Activated naive CD4-positive, alpha-beta T cell treated with anti-CD3 and anti-CD28 coated beads, Interleukin-2, amount 50 U/mL, for 72 hours (primary cell): ENCODE measurements around the gene PLEKHA6. TPM values are rescaled to one million over a fixed set of nuclear protein-coding genes. Genes with fewer than 3 reads are reported as not detected.

ENCODE experiments used
- ATAC-seq, 2 donors: fragments of 150-1000 bp; cut with Tn5 transposase; 2 replicates each; pipeline ENCODE4 v1.10.0; 2021; ENCODE audit warnings: mild to moderate bottlenecking in 2 of 2, moderate library complexity in 2 of 2
- DNase-seq, 2 donors: peaks; one replicate each; pipeline ENCODE4 v3.0.0; 2021 to 2022; ENCODE audit warnings: low spot score in 2 of 2
- H3K27ac Mint-ChIP-seq, 2 donors: one replicate each; pipeline ENCODE4 v1.8.0; 2022; ENCODE audit warnings: mild to moderate bottlenecking in 2 of 2, mixed read lengths in 2 of 2
- H3K36me3 Mint-ChIP-seq, 2 donors: one replicate each; pipeline ENCODE4 v1.8.0; 2022; ENCODE audit warnings: mixed read lengths in 2 of 2
- H3K9me3 Mint-ChIP-seq, 2 donors: one replicate each; pipeline ENCODE4 v1.8.0; 2022; ENCODE audit warnings: mixed read lengths in 2 of 2
- total RNA-seq, 2 donors: library from RNA; stranded (reverse); gene quantifications; one replicate each; pipeline ENCODE4 v1.2.3, GENCODE V29; 2022

Gene PLEKHA6
- total RNA-seq, 2 donors from 2014 or later, result 1.0 to 2.6 TPM

DNA sequence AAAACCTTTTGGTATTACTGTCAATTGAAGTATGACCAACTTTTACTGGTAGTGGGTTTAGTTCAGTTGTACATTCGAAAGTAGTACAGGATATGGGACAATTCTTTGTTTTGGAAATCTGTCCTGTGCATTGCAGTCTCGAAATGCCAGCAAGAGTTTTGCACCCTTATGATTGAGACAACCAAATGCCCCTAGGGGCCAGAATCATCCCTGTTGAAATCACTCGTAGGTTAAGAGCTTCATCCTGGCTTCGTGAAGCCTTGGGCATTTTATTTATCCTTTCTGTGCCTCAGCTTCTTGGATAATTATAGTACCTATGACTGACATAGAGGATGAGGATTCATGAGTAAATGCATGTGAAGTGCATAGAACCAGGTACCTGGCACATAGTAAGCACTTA lies 143.5 kb downstream of the PLEKHA6 start:
- no peak for DNase-seq
- H3K27ac Mint-ChIP-seq, result no peak overlapping the region
- H3K9me3 Mint-ChIP-seq, result no peaks in the 10 kb centered on the region
- H3K36me3 Mint-ChIP-seq, result no peaks in the 10 kb centered on the region
- ATAC-seq, result no peak

DNA sequence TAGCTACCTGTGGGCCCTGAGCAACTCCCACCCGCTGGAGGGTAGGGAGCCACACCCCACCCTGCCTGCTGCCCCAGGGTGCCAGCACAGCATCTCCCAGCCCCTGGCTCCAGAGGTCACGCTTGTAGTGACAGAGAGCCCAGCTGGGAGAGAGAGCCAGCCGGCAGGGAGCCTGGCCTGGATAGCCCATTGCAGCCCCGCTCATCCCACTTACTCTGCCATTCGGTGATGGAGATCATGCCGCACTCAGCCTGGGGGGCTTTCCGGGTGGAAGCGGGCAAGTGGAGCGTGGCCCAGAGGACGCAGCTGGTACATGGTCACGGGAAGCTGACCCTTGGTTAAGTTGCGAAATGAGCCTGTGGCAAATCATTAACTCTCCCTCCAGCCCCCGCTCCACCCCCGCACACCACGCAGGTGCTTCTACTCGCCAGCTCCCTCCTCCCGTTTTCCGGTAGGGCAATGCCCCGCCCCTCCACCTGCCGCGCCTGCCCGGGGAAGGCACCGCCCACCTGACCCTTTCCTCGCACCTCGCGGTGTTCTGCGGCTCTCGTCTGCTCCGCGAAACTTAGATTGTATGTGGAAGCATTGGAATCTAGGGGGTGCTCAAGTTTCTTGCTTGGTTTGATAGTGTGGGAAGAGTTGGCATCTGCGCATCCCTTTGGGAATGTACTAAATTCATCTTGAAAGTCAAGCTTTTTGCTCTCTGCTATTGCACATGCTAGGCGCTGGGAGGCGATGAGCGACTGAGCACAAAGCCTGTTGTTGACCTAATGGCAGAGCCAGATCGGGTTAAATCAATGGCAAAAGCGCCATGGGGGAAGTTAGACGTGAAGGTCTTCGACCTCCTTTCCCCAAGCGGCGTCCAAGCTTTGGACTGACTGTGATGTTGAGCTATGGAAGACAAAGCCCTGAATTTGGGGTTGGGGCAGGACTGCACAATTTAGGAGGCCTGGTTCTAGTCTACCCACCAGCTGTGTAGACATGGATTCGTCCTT lies 145.8 kb downstream of the PLEKHA6 start, which contains the start of gene GOLT1A:
TSS of gene GOLT1A (minus strand) at position 321 of the 995 bp plus-strand sequence. CDS start at position 239, 82 bp downstream.
- no peaks in the 10 kb centered on the region for H3K36me3 Mint-ChIP-seq
- no peaks in the 10 kb centered on the region for H3K9me3 Mint-ChIP-seq
- DNase-seq (peak in 1 of 2 donors; percentile 59), ATAC-seq (peak; percentile 55 to 87)
- peak within 1 kb of the TSS in 1 of 2 donors; percentile 40 for H3K27ac Mint-ChIP-seq

DNA sequence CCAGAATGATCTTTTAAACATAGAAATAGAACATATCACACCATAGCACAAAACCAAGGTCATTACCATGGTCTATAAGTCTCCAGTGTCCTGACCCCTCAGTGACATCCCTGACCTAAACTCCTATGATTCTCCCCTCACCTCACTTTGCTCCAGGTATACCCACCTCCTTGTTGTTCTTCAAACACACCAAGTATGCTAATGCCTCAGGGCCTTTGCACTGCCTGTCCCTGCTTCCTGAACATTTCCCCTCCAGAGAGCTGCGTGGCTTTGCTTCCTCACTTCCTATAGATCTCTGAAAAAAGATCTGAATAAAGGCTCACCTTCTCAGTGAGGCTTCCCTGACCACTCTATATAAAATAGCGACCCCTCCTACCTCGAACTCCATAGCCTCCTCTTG lies 147.0 kb downstream of the PLEKHA6 start:
- H3K27ac Mint-ChIP-seq, result no peak overlapping the region
- H3K9me3 Mint-ChIP-seq, result no peaks in the 10 kb centered on the region
- no peaks in the 10 kb centered on the region for H3K36me3 Mint-ChIP-seq
- DNase-seq, result no peak
- ATAC-seq, result no peak

DNA sequence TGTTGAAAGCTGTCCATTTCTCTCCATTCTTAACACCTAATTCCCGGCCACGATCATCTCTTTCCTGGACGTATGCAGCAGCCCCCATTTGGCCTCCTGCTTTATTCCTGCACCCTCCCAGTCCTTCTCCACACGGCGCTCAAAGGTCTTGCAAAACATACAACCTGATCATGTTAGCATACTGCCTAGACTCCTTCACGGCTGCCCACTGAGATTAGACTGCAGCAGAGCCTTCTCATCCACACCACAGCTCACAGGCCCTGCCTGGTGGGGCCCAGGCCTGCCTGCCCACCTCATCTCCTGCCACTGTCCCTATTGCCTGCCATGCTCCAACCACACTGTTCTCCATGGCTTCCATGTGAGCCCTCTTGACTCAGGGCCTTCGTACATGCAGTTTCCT lies 148.7 kb downstream of the PLEKHA6 start:
- no peak for ATAC-seq
- no peaks in the 10 kb centered on the region for H3K9me3 Mint-ChIP-seq

DNA sequence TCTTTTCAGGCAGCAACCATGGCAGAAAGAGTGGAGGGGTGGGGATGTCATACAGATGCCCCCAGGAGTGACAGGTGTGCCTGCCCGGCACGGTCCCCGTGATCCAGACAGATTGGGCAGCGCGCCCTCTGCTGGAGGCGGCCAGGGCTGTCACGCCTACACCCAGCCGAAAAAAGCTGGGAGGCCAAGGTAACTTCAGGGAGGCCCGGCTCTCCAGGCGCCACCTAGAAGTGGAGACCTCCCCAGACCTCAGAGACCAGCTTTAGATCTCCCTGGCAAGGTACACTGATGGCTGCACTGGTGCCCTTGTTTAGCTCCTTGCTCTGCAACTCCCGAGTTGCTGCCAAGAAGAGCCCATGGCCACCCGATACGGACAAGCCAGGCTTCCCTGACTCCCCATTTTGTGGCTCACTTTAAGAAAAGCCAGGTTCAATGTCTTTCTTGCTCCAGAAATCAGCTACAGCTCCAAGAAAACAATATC lies 152.6 kb downstream of the PLEKHA6 start:
- ATAC-seq, result peak; percentile 97 to 98
- Mint-ChIP-seq H3K36me3 (no peaks in the 10 kb centered on the region), H3K27ac (no peak overlapping the region), H3K9me3 (no peaks in the 10 kb centered on the region)
- peak; percentile 75 to 87 for DNase-seq

More for the DNA sequence above, 148.7 kb downstream of the PLEKHA6 start:
- no peak for DNase-seq
- Mint-ChIP-seq H3K27ac (no peak overlapping the region), H3K36me3 (no peaks in the 10 kb centered on the region)

DNA sequence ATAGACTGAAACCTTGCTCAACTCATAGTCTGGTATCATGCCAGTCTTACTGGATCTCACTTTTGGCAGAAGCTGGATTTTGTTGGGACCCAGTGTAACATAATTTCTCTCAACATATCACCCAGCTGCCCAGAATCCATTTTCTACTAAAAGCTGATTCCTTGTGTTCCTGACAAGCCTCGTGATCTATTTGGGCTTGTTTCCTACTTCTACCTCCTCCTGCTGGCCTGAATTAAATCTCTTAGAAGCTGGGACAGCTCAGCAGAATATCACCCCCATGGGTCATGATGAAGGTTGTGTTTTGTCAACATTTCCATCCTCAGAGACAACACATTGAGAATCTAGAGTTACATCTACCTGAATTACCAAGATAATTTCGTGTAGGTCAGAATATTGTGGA lies 153.6 kb downstream of the PLEKHA6 start:
- H3K27ac Mint-ChIP-seq, result no peak overlapping the region
- DNase-seq (no peak), ATAC-seq (no peak)
- H3K9me3 Mint-ChIP-seq, result no peaks in the 10 kb centered on the region
- no peaks in the 10 kb centered on the region for H3K36me3 Mint-ChIP-seq

DNA sequence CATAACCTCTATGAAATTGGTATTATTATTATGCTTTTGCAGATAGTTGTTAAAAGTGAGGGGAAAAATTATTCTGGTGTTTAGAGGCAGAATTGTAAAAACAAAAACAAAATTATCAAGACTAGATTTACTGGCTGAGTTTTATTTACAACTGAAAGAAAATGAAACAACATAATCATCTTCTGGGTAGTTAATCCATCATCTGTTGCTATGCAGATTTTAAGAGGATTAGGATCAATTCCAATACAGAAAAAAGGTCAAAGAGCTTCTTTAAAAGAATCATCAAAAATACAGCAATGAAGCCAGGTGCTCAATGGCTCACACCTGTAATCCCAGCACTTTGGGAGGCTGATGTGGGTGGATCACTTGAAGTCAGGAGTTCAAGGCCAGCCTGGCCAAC lies 154.2 kb downstream of the PLEKHA6 start:
- H3K36me3 Mint-ChIP-seq, result no peaks in the 10 kb centered on the region
- no peak for ATAC-seq
- H3K9me3 Mint-ChIP-seq, result no peaks in the 10 kb centered on the region
- no peak overlapping the region for H3K27ac Mint-ChIP-seq
- DNase-seq, result no peak

DNA sequence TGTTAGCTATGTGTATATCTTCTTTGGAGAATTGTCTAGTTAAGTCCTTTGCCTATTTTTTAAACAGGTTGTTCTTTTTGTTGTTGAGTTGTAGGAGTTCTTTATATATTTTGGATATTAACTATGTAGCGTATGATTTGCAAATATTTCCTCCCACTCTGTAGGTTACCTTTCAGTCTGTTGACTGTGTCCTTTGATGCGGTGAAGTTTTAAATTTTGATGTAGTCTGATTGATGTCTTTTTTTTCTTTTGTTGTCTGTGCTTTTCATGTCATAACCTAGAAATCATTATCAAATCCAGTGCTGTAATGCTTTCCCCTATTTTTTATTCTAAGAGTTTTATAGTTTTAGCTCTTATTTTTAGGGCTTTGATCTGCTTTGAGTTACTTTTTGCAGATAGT lies 154.8 kb downstream of the PLEKHA6 start:
- DNase-seq (no peak), ATAC-seq (no peak)
- no peaks in the 10 kb centered on the region for H3K36me3 Mint-ChIP-seq
- H3K27ac Mint-ChIP-seq, result no peak overlapping the region
- H3K9me3 Mint-ChIP-seq, result no peaks in the 10 kb centered on the region

DNA sequence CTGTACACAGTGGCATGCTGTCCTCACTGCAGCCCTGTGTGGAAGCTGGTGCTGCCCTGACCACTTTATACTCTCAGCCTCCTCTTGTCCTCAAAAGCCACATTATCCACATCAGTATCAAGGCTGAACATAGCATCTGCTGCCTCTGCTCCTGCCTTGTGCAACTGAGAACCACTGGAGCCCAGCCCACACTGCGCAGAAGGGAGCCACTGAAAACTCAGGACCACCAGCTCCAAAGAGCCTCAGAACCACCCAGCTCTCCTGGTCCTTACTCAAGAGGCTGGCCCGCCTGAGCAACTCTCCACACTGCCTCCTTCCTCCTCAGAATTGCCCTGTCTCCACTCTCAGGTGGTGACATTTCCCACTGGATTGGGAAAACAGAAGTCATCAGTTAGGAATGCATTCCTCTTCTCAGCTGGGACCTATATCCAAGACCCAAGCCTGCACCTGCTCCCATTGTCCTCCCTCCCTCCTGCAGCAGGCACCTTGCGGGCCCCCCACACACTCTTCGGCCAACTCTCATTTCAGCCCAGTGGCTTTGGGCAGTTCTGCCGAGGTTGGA lies 156.4 kb downstream of the PLEKHA6 start:
- Mint-ChIP-seq H3K9me3 (no peaks in the 10 kb centered on the region), H3K27ac (no peak overlapping the region), H3K36me3 (no peaks in the 10 kb centered on the region)
- ATAC-seq (no peak), DNase-seq (no peak)

DNA sequence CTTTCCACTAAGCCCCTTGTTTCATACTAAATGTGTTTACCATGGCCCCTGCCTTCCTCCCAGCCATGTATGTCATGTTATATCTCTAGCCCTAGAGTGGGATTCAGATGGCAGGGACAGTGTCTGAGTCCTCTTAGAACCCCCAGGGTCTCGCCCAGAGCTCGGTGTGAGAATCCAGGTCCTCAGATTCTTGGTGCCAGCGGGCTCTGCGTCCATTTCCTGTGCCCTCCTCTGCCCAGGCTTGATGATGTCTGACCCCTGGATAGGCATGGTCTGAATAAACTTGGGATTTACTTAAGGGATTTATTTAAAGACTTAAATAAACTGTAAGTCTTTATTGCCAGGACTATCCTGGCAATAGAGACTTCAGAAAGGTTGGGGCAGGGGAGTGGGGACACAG lies 157.2 kb downstream of the PLEKHA6 start:
- H3K9me3 Mint-ChIP-seq, result no peaks in the 10 kb centered on the region
- no peak for ATAC-seq

DNA sequence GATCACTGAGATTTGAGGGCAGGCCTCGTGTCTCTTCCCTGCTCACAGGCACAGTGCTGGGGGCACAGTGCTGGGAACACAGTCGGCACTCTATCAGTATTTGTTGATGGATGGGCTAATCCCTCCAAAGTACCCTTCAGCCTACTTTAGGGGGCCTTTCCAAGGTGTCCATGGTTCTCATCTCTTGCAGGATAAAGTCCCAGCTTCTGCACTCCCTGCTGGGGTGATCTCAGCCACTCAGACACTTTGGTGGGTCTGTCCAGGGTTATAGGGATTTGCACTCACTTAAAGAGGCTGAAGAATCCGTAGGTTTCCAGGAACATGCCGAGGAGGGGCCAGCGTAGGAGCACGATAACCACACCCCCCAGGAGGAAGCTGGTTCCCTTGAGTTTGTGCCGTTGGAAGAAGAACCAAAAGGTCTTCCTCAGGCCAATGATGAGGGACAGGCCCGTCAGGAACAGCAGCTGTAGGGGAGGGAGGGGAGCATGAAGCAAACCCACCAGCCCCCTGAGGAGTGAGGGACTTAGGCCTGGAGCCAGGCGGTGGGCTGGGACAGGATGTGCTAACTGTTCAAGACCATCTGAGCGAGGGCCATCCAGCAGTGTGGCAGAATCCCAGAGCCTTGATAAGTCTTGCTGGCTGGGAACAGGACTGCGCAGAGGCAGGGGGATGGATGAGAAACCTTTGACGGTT lies 158.2 kb downstream of the PLEKHA6 start:
- Mint-ChIP-seq H3K9me3 (no peaks in the 10 kb centered on the region), H3K36me3 (no peaks in the 10 kb centered on the region), H3K27ac (no peak overlapping the region)
- ATAC-seq, result no peak
- DNase-seq, result no peak

More for the DNA sequence above, 157.2 kb downstream of the PLEKHA6 start:
- no peak overlapping the region for H3K27ac Mint-ChIP-seq
- H3K36me3 Mint-ChIP-seq, result no peaks in the 10 kb centered on the region
- no peak for DNase-seq

DNA sequence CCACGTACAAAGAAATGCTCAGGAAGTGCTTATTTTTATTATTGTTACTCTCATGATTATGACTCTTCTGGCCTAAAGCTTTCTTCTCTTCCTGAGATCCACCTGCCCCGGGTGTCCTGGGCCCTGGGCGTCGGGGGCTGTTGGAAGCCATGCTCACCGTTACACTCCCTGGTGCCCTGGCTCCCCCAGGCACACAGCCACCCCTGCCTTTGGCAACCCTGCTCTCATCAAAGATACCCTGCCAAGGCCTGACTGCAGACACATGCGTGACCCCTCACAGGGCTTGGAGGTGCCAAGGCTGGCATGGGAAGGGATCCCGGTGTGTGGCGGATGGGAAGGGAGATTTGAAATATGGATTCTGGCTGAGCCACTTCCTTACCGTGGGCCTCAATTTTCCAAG lies 160.2 kb downstream of the PLEKHA6 start:
- ATAC-seq (no peak), DNase-seq (no peak)
- H3K36me3 Mint-ChIP-seq, result no peaks in the 10 kb centered on the region
- no peaks in the 10 kb centered on the region for H3K9me3 Mint-ChIP-seq
- no peak overlapping the region for H3K27ac Mint-ChIP-seq

DNA sequence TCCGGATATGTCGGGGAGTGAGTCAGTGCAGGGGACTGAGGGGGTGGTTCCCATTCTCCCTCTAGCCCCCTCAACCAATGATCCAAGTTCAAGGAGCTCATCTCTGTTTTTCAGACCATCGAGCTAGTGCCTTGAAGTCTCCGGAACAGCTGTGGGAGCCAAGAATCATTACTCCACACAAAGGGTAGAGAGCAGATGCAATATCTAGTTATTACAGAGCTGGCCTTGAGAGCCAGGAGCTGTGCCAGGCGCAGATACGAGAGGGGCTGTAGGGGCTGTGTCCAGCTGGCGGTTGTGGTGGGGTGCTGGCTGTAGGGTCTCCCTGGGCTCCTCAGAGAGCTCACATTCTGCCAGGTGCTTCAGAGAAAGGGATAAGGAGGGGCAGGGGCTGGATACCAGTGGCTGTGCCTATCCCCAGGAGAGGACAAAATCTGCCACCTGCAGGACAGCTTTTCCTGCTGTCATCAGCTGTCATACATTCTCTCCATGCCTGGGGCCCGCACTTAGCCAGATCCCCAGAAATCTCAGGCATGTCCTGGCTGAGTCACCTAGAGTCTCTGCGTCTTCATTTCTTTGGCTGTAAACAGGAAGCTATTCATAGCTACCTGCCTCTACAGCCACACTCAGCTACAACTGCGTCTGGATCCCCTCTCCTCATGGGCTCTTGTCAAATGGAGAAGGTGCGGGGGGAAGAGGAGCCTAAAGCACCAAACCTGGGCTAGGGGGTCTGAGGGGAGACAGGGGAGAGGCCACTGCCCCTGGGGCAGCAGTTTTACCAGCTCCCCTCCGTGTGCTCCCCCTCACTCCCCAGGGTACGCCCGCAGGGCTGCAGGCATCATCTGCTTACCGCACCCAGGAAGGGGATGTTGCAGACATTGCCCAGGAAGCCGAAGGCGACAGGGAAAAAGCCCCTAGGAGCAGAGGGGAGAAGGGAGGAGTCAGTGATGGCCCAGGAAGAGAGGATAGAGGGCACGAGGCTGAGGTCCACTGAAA lies 161.1 kb downstream of the PLEKHA6 start:
- no peaks in the 10 kb centered on the region for H3K36me3 Mint-ChIP-seq
- no peaks in the 10 kb centered on the region for H3K9me3 Mint-ChIP-seq
- DNase-seq, result no peak
- ATAC-seq, result peak in 1 of 2 donors; percentile 38
- peak overlapping the region in 1 of 2 donors; percentile 10 for H3K27ac Mint-ChIP-seq

DNA sequence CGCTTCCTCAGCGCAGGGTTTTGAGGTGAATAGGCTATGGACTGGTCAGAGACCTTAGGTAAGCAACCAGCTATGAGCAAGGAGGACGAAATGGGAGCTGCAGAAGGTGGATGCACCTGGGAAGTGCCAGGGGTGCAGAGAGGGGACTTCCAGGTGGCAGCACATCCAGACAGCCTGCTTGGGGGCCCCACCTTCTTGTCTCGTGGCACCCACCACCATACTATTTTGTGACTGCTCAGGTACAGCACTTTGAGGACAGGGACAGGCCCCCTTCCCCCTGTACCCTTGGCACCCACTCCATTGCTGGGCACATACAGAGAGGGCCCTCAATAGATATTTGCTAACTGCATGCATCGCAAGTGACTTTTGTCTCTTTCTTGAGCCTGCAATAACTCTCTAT lies 162.7 kb downstream of the PLEKHA6 start:
- no peaks in the 10 kb centered on the region for H3K9me3 Mint-ChIP-seq
- H3K27ac Mint-ChIP-seq, result no peak overlapping the region
- H3K36me3 Mint-ChIP-seq, result no peaks in the 10 kb centered on the region
- DNase-seq (no peak), ATAC-seq (no peak)

DNA sequence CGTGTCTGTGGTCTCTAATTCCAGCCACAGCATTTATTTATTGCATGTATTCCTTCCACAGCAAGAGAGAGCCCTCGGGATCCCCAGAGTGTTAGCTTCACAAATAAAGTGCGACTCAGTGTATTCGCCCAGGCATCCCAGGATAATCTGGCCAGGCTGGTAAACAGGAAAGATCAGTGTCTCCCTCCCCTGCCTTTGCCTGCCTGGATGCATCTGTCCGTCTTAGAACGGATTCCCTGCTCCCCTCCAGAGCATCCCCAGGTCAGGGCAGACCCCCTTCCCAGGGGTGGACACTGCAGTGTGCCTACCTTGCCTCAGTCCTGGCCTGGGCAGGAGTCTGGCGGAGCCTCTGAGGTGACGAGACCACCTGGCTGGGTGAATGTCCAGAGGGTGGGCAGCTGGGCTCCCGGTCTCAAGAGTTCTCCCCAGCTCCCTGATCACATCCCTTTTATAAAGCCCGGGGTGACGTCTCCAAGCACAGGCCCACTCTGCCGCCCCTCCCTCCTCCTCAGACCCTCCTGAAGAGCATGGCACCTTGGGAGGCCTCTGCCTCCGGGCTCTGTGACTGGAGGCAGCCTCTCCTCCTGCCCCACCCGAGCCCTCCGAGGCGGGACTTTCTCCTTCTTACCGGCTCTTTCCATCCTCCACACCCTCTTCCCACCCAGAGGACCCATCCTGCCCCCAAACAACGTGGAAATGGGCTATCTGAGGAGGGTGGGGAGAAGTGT lies 163.5 kb downstream of the PLEKHA6 start, which contains the start of gene KISS1:
TSS of gene KISS1 (minus strand) at position 424 of the 728 bp plus-strand sequence. CDS start 3,615 bp downstream, outside the sequence.
- no peaks in the 10 kb centered on the region for H3K36me3 Mint-ChIP-seq

More for the DNA sequence above, 163.5 kb downstream of the PLEKHA6 start, which contains the start of gene KISS1:
- no peak for DNase-seq
- Mint-ChIP-seq H3K9me3 (no peaks in the 10 kb centered on the region), H3K27ac (no peak within 1 kb of the TSS)
- no peak for ATAC-seq
